PC-9 (cell line): ENCODE measurements around the gene PTPN6. TPM values are rescaled to one million over a fixed set of nuclear protein-coding genes. Genes with fewer than 3 reads are reported as not detected.

Source experiments
- BruUV-seq: library from RNA; stranded (reverse); fragments of 400-500 nt; replicated peaks from 2 replicates; lab custom pipeline; 2021; lab: Mats Ljungman, UMichigan
- CTCF ChIA-PET: fragments of 300-600 bp; sonication (Branson Sonifier 250); formaldehyde crosslinking; loops from one replicate; lab custom pipeline; 2022; ENCODE audit warnings: antibody characterized with exemption; lab: Charles Lee
- POLR2A ChIA-PET: fragments of 300-600 bp; sonication (Branson Sonifier 250); formaldehyde crosslinking; loops from one replicate; lab custom pipeline; 2022; ENCODE audit warnings: antibody characterized with exemption; ENCODE audit not compliant: unreplicated experiment; lab: Charles Lee
- DNase-seq, 2 experiments: peaks; one replicate each; pipeline versions ENCODE4 v3.0.0 to v3.0.0-alpha.2; 2015 to 2022; ENCODE audit warnings: mixed read lengths in 1 of 2
- H2AFZ ChIP-seq: fragments of 200-600 bp; sonication (generic); 2 replicates; pipeline ENCODE4 v1.8.1; 2017; ENCODE audit warnings: antibody characterized with exemption
- H3F3A ChIP-seq: fragments of 200-600 bp; sonication (generic); 2 replicates; pipeline ENCODE4 v1.8.1; 2017; ENCODE audit warnings: antibody characterized with exemption, mild to moderate bottlenecking, low read depth; ENCODE audit not compliant: insufficient read depth
- H3K27ac ChIP-seq: fragments of 200-600 bp; sonication (generic); 2 replicates; pipeline ENCODE4 v1.6.1; 2016; ENCODE audit warnings: mixed run types
- H3K27me3 ChIP-seq: fragments of 200-600 bp; sonication (generic); 2 replicates; pipeline ENCODE4 v1.6.1; 2016; ENCODE audit warnings: low read depth, mixed run types; ENCODE audit not compliant: insufficient read depth
- H3K36me3 ChIP-seq: fragments of 200-600 bp; sonication (generic); 2 replicates; pipeline ENCODE4 v1.6.1; 2016; ENCODE audit warnings: low read depth, mixed run types
- H3K4me1 ChIP-seq: fragments of 200-600 bp; sonication (generic); replicated peaks from 2 replicates; pipeline ENCODE4 v1.6.1; 2016; ENCODE audit warnings: mixed run types; ENCODE audit not compliant: insufficient read depth
- H3K4me2 ChIP-seq: fragments of 200-600 bp; sonication (generic); 2 replicates; pipeline ENCODE4 v1.6.1; 2017; ENCODE audit warnings: mixed run types
- H3K4me3 ChIP-seq: fragments of 200-600 bp; sonication (generic); 2 replicates; pipeline ENCODE4 v1.6.1; 2016; ENCODE audit warnings: mixed run types
- H3K79me2 ChIP-seq: fragments of 200-600 bp; sonication (generic); 2 replicates; pipeline ENCODE4 v1.6.1; 2017; ENCODE audit warnings: low read depth, mixed run types
- H3K9me2 ChIP-seq: fragments of 200-600 bp; sonication (generic); 2 replicates; pipeline ENCODE4 v1.8.1; 2017; ENCODE audit warnings: mild to moderate bottlenecking; ENCODE audit not compliant: insufficient read depth
- H3K9me3 ChIP-seq: fragments of 200-600 bp; sonication (generic); 2 replicates; pipeline ENCODE4 v1.8.1; 2016; ENCODE audit warnings: low read depth; ENCODE audit not compliant: insufficient read depth
- H4K20me1 ChIP-seq: fragments of 200-600 bp; sonication (generic); 2 replicates; pipeline ENCODE4 v1.8.1; 2017; ENCODE audit not compliant: insufficient read depth
- CTCF ChIP-seq: fragments of 200-600 bp; sonication (generic); conservative IDR thresholded peaks from 2 replicates; pipeline ENCODE4 v1.6.1; 2017; ENCODE audit warnings: mixed run types, antibody characterized with exemption, mild to moderate bottlenecking, moderate library complexity
- EZH2 ChIP-seq: fragments of 200-600 bp; sonication (generic); IDR thresholded peaks from 2 replicates; pipeline ENCODE4 v1.8.0; 2017; ENCODE audit warnings: antibody characterized with exemption, low read depth
- intact Hi-C: fragments of 100-400 bp; cut with micrococcal nuclease; formaldehyde crosslinking; loops from one replicate; pipeline ENCODE4 v1.10.0; 2022; ENCODE audit not compliant: unreplicated experiment
- total RNA-seq: library from RNA; stranded (reverse); gene quantifications from 2 replicates; pipeline ENCODE4 v1.2.3, GENCODE V29; 2021

Gene PTPN6
- total RNA-seq, 1 experiment from 2014 or later, result 92.7 TPM

GRCh38 chr12:6974180-6974579, 23.0 kb downstream of the PTPN6 start:
- no peaks in the 10 kb centered on the region for H3K9me3 ChIP-seq
- TF ChIP-seq EZH2 (no peak), CTCF (no peak)
- H2AFZ ChIP-seq, result no peak overlapping the region
- ChIA-PET CTCF (no interaction called here), POLR2A (interaction anchor here (0.7 to 1.2 kb wide), 2 partner anchors 28 to 185 kb away, joined by 3 to 4 read pairs; partner anchors contain the start of gene CD4)
- intact Hi-C loops, result no loop called here
- H3K9me2 ChIP-seq, result no peaks in the 10 kb centered on the region
- H3K27me3 ChIP-seq, result no peaks in the 10 kb centered on the region
- peaks cover 50% of the 10 kb centered on the region for H3K36me3 ChIP-seq
- H3K79me2 ChIP-seq, result peaks cover 40% of the 10 kb centered on the region
- H4K20me1 ChIP-seq, result peaks cover 5% of the 10 kb centered on the region; the same call in 1 of the 2 replicates
- BruUV-seq, result no TSS peak
- peaks cover 64% of the 10 kb centered on the region for H3F3A ChIP-seq
- H3K4me2 ChIP-seq, result no peak overlapping the region
- DNase-seq, result no peak
- no peak overlapping the region for H3K27ac ChIP-seq
- H3K4me1 ChIP-seq, result peaks cover 25% of the 10 kb centered on the region
- H3K4me3 ChIP-seq, result no peak overlapping the region

GRCh38 chr12:6975297-6976032, 24.3 kb downstream of the PTPN6 start:
- Histone ChIP-seq H3K4me1 (peaks cover 24% of the 10 kb centered on the region), H3K9me3 (no peaks in the 10 kb centered on the region), H3K79me2 (peaks cover 28% of the 10 kb centered on the region), H2AFZ (no peak overlapping the region), H3K9me2 (no peaks in the 10 kb centered on the region), H3K27ac (0 out of 2 replicates have a peak overlapping the region, but pooled peaks have one; percentile 1), H3K27me3 (no peaks in the 10 kb centered on the region), H3K4me3 (no peak overlapping the region), H3K36me3 (peaks cover 48% of the 10 kb centered on the region), H3F3A (peaks cover 72% of the 10 kb centered on the region), H3K4me2 (no peak overlapping the region), H4K20me1 (peaks cover 3% of the 10 kb centered on the region; the same call in 1 of the 2 replicates)
- TF ChIP-seq CTCF (no peak), EZH2 (no peak)
- no peak for DNase-seq
- ChIA-PET POLR2A (interaction anchor here (1.2 kb wide), 1 partner anchor 30 kb away, joined by 4 read pairs; no protein-coding TSS in a partner anchor), CTCF (interaction anchor here (0.8 kb wide), 1 partner anchor 50 kb away, joined by 3 read pairs; no protein-coding TSS in a partner anchor)
- intact Hi-C loops, result no loop called here
- no TSS peak for BruUV-seq

- no peak for TF ChIP-seq CTCF
- TF ChIP-seq EZH2, result no peak
- Histone ChIP-seq H4K20me1 (peaks cover 3% of the 10 kb centered on the region; the same call in 1 of the 2 replicates), H3F3A (peaks cover 78% of the 10 kb centered on the region), H3K36me3 (peaks cover 42% of the 10 kb centered on the region), H3K4me1 (peaks cover 14% of the 10 kb centered on the region), H3K4me3 (no peak overlapping the region), H3K4me2 (no peak overlapping the region), H3K9me3 (no peaks in the 10 kb centered on the region), H3K27me3 (no peaks in the 10 kb centered on the region), H3K79me2 (peaks cover 9% of the 10 kb centered on the region), H3K27ac (no peak overlapping the region), H2AFZ (no peak overlapping the region), H3K9me2 (no peaks in the 10 kb centered on the region)
- BruUV-seq, result no TSS peak
- DNase-seq, result no peak
- CTCF ChIA-PET, result interaction anchor here (0.6 kb wide), 4 partner anchors 62 to 660 kb away, joined by 3 to 12 read pairs (median 10); no protein-coding TSS in a partner anchor
- POLR2A ChIA-PET, result interaction anchor here (0.7 kb wide), 1 partner anchor 131 kb away, joined by 3 read pairs; no protein-coding TSS in a partner anchor
- intact Hi-C loops, result no loop called here
These were observed 26.5 kb downstream of the PTPN6 start for GRCh38 chr12:6977653-6978052.
